GM12891 (cell line): ENCODE data around the gene ASXL1.

Experiments used
- POLR2A ChIP-seq: IDR thresholded peaks from 2 replicates; pipeline ENCODE4 v1.6.1; 2011; ENCODE audit warnings: low read depth, low read length, control low read depth
- POLR2AphosphoS5 ChIP-seq: IDR thresholded peaks from 2 replicates; pipeline ENCODE4 v1.6.1; 2011; ENCODE audit warnings: low read depth, low read length, control low read depth
- TAF1 ChIP-seq: IDR thresholded peaks from 2 replicates; pipeline ENCODE4 v1.6.1; 2011; ENCODE audit warnings: low read depth, low read length, control low read depth

DNA sequence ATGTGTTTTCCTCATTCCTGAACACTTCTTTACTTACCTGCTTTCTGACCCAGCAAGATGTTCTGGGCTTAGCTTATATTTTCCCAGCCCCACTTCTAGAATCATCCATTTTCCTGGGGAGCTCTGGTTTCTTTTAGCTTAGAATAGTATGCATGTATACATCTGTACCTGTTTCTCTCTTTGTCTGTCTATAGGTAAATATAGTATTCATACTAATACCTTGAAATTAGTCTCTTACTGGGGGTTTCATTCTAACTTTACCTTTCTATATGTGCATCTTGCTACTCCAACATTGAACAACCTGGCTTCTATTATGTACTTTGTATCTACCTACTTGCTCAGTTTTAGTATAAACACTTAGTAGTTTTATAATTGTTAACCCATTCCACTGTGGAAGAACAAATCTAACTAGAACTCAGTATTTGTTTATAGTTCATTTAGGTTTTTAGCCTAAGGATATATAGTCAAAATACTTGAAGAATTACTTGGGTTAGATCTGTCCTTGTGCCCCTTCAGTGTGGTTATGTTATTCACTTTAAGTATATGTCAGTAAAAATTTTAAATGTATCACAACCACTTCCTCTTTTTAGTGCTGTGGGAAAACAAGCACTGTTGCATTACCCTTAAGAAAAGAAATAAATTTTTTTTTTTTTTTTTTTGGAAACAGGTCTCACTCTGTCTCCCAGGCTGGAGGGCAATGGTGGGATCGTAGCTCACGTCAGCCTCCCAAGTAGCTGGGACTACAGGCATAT, 54.0 kb downstream of the ASXL1 start:
- no peak for TF ChIP-seq POLR2AphosphoS5
- TF ChIP-seq TAF1, result no peak
- TF ChIP-seq POLR2A, result no peak
